IPS DF 19.7 (cell line): ENCODE measurements around the gene ATP6V0E1.
"Not testable (repeated sequence)": the region's sequence is repeated elsewhere in the genome, so short reads cannot be mapped to it uniquely, and the experiment has no call there.

ENCODE experiments used
- DNase-seq: peaks from one replicate; pipeline ENCODE4 v3.0.0-alpha.2; 2013; ENCODE audit warnings: low read depth, low spot score

ATP6V0E1 gene

GRCh38 chr5:173075970-173076369, 92.4 kb downstream of the ATP6V0E1 start:
- DNase-seq, result no peak

- DNase-seq, result not testable (repeated sequence)
Observed at GRCh38 chr5:173076471-173076870, 92.9 kb downstream of the ATP6V0E1 start.

- no peak for DNase-seq
Observed at GRCh38 chr5:173078878-173079277, 95.3 kb downstream of the ATP6V0E1 start.
